ENCODE measurements around the gene ARHGAP33. TPM values are rescaled to one million over a fixed set of nuclear protein-coding genes. Genes with fewer than 3 reads are reported as not detected.

ARHGAP33 gene
- total and polyA plus RNA-seq, 2 of the 8 experiments (the other 6 are each of a cell fraction or from before 2014, with no cell fraction given) = 6.5 to 25.2 TPM

- TF ChIP-seq CHD1 (IDR thresholded peaks at IDR 0.05; ENCODE audit: low read depth, low read length) (no peak), JUN (IDR thresholded peaks at IDR 0.05; ENCODE audit: low read depth, low read length) (no peak), CHD2 (IDR thresholded peaks at IDR 0.05; ENCODE audit: low read length) (no peak), SIN3A (conservative IDR thresholded peaks at IDR 0.05 in 1 of 2, IDR thresholded peaks at IDR 0.05 in 1 of 2; ENCODE audit: low read depth in 1 of 2, low read length in 2 of 2) (no peak)
Observed at GRCh38 chr19:35781650-35782049, 6.3 kb downstream of the ARHGAP33 start (continued).
